ENCODE measurements around the gene PLCB2. TPM values are rescaled to one million over a fixed set of nuclear protein-coding genes. Genes with fewer than 3 reads are reported as not detected.

The PLCB2 gene
- total and polyA plus RNA-seq, 9 of the 15 experiments (the other 6 are each of a cell fraction or from before 2014, with no cell fraction given) = 0.37 to 12.3 (median 8.0) TPM

- WGBS (ENCODE audit: insufficient coverage, low coverage, missing lambda C conversion rate) = 28% methylated on average over 8 of the region's 9 CpGs
- DNase-seq (ENCODE audit: extremely low read depth in 1 of 4, low spot score in 3 of 4) = peak in 3 of 4 experiments; percentile 34 to 42 (median 42)
- no peak for ATAC-seq
- POLR2A ChIA-PET = interaction anchor here (0.5 to 1.4 kb wide), 6 partner anchors 9 to 42 kb away, joined by 3 to 5 read pairs (median 4); partner anchors contain the start of gene PAK6
- H2AFZ ChIP-seq (ENCODE audit: low read depth, low read length) = no peak overlapping the region
- no peak for FAIRE-seq
- no peaks in the 10 kb centered on the region for H3K79me2 ChIP-seq (ENCODE audit: control insufficient read depth, insufficient read depth, low read length)
- peaks cover 0 to 8% of the 10 kb centered on the region in 2 experiments; a peak in 2 of 5 replicates for H3K27me3 ChIP-seq (ENCODE audit: control insufficient read depth in 2 of 2, insufficient read depth in 2 of 2, low read length in 2 of 2)
- CTCF ChIA-PET (ENCODE audit: low intra/inter-chr PET ratio) = interaction anchor here (1.0 kb wide), 1 partner anchor 22 kb away, joined by 4 read pairs; no protein-coding TSS in a partner anchor
- 0 out of 2 replicates have a peak, but pooled peaks cover 2% of the 10 kb centered on the region for H4K20me1 ChIP-seq (replicated peaks; ENCODE audit: control insufficient read depth, insufficient read depth, low read length)
- H3K9me3 ChIP-seq (replicated peaks; ENCODE audit: control insufficient read depth, insufficient read depth, low read depth, low read length) = no peaks in the 10 kb centered on the region
- H3K4me2 ChIP-seq (ENCODE audit: insufficient read depth, low read length) = no peak overlapping the region
- peak overlapping the region in 1 of 2 experiments; percentile 19; a peak in 2 of 4 replicates for H3K9ac ChIP-seq (ENCODE audit: insufficient read depth in 1 of 2, low read depth in 2 of 2, low read length in 2 of 2)
- BruUV-seq (replicated peaks) = no TSS peak
- intact Hi-C loops (cut with micrococcal nuclease) (no loop called here), in situ Hi-C loops (cut with MboI) (no loop called here)
- peaks cover 6 to 24% of the 10 kb centered on the region in 2 experiments; a peak in 3 of 5 replicates for H3K4me1 ChIP-seq (replicated peaks in 1 of 2; ENCODE audit: control insufficient read depth in 2 of 2, insufficient read depth in 2 of 2, low read length in 2 of 2)
- H3K9me1 ChIP-seq (ENCODE audit: control insufficient read depth, insufficient read depth, low read length) = no peaks in the 10 kb centered on the region
- no peaks in the 10 kb centered on the region for H3K36me3 ChIP-seq (ENCODE audit: control insufficient read depth, insufficient read depth, low read length)
- H3K27ac ChIP-seq (ENCODE audit: extremely low read depth, low read depth, low read length) = no peak overlapping the region
- no peak overlapping the region for H3K4me3 ChIP-seq
- TF ChIP-seq ZBTB7A (IDR thresholded peaks at IDR 0.05; ENCODE audit: borderline replicate concordance, control insufficient read depth, low read depth, low read length) = 0 out of 2 replicates have a peak, but pooled peaks have one; percentile 38
- TF ChIP-seq C11orf30 (IDR thresholded peaks at IDR 0.05; ENCODE audit: low read depth) = no peak
- TF ChIP-seq TAF9B (IDR thresholded peaks at IDR 0.05; ENCODE audit: partially characterized antibody) = no peak
- TF ChIP-seq HDAC8 (tag; IDR thresholded peaks at IDR 0.05) = no peak
- no peak for TF ChIP-seq SP2 (IDR thresholded peaks at IDR 0.05; ENCODE audit: extremely low read depth, low read depth, low read length, poor library complexity, severe bottlenecking)
- no peak for TF ChIP-seq BHLHE40 (IDR thresholded peaks at IDR 0.05; ENCODE audit: low read length)
- TF ChIP-seq HOXB6 (CRISPR knock-in tag; IDR thresholded peaks at IDR 0.05; ENCODE audit: borderline replicate concordance) = no peak
- TF ChIP-seq MTA1 (IDR thresholded peaks at IDR 0.05; ENCODE audit: borderline replicate concordance) = no peak
- 0 out of 2 replicates have a peak, but pooled peaks have one; percentile 20 for TF ChIP-seq DPF2 (IDR thresholded peaks at IDR 0.05)
- TF ChIP-seq POLR3A (IDR thresholded peaks at IDR 0.05; ENCODE audit: borderline replicate concordance, extremely low read depth, insufficient read depth, insufficient read length) = no peak
- TF ChIP-seq MBD1 (CRISPR knock-in tag; IDR thresholded peaks at IDR 0.05) = no peak
- no peak for TF ChIP-seq ZNF76 (CRISPR knock-in tag; IDR thresholded peaks at IDR 0.05; ENCODE audit: borderline replicate concordance)
- TF ChIP-seq CC2D1A (IDR thresholded peaks at IDR 0.05) = no peak
- no peak for TF ChIP-seq ZNF12 (CRISPR knock-in tag; IDR thresholded peaks at IDR 0.05)
- TF ChIP-seq PURB (CRISPR knock-in tag; IDR thresholded peaks at IDR 0.05; ENCODE audit: low read depth) = no peak
- no peak for TF ChIP-seq MAX (CRISPR knock-in tag; IDR thresholded peaks at IDR 0.05)
- peak; percentile 67; the same call in 1 of the 2 replicates for TF ChIP-seq JUN (IDR thresholded peaks at IDR 0.05; ENCODE audit: borderline replicate concordance, low read depth, low read length)
- no peak for TF ChIP-seq JUN (CRISPR knock-in tag; IDR thresholded peaks at IDR 0.05; ENCODE audit: borderline replicate concordance)
- TF ChIP-seq ZNF717 (CRISPR knock-in tag; IDR thresholded peaks at IDR 0.05) = no peak
- TF ChIP-seq NRF1 (conservative IDR thresholded peaks at IDR 0.05 in 1 of 2, IDR thresholded peaks at IDR 0.05 in 1 of 2) = no peak
- TF ChIP-seq XRCC4 (IDR thresholded peaks at IDR 0.05; ENCODE audit: extremely low read depth, insufficient read depth, insufficient read length) = no peak
Observed at GRCh38 chr15:40257656-40258450, 49.9 kb downstream of the PLCB2 start.
